GM12875 (cell line): ENCODE results near the gene DESI1.

Source experiments
- H3K4me3 ChIP-seq: one replicate; pipeline ENCODE4 v1.5.1; 2011; ENCODE audit warnings: low read depth, low read length, control low read depth
- TF ChIP-seq, protein P1 (sequence below): IDR thresholded peaks from 2 replicates; pipeline ENCODE4 v1.5.1; 2011; ENCODE audit warnings: low read depth, mild to moderate bottlenecking, control low read depth, inconsistent platforms, low read length, moderate library complexity, borderline replicate concordance; ENCODE audit not compliant: insufficient read depth

Gene DESI1

DNA sequence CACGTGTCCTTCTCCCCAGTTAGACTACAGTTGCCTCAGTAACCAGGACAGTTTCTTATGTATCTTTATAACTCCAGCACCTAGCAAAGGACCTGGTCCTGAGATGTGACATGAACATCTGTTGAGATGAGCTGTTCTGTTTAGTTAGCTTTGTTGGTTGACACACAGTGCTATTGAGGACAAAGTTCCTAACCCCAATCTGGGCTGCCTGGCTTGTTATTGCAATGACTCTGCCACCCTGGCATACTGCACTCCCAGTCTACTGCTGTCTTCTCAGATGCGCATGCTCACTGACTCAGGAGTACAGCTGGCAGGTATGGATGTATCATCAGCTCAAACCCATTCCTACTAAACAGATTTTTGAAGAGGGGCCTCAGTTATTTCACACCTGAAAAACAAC is 7.4 kb downstream of the DESI1 start:
- TF ChIP-seq, protein P1, sequence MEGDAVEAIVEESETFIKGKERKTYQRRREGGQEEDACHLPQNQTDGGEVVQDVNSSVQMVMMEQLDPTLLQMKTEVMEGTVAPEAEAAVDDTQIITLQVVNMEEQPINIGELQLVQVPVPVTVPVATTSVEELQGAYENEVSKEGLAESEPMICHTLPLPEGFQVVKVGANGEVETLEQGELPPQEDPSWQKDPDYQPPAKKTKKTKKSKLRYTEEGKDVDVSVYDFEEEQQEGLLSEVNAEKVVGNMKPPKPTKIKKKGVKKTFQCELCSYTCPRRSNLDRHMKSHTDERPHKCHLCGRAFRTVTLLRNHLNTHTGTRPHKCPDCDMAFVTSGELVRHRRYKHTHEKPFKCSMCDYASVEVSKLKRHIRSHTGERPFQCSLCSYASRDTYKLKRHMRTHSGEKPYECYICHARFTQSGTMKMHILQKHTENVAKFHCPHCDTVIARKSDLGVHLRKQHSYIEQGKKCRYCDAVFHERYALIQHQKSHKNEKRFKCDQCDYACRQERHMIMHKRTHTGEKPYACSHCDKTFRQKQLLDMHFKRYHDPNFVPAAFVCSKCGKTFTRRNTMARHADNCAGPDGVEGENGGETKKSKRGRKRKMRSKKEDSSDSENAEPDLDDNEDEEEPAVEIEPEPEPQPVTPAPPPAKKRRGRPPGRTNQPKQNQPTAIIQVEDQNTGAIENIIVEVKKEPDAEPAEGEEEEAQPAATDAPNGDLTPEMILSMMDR = no peak
- H3K4me3 ChIP-seq = no peak overlapping the region

DNA sequence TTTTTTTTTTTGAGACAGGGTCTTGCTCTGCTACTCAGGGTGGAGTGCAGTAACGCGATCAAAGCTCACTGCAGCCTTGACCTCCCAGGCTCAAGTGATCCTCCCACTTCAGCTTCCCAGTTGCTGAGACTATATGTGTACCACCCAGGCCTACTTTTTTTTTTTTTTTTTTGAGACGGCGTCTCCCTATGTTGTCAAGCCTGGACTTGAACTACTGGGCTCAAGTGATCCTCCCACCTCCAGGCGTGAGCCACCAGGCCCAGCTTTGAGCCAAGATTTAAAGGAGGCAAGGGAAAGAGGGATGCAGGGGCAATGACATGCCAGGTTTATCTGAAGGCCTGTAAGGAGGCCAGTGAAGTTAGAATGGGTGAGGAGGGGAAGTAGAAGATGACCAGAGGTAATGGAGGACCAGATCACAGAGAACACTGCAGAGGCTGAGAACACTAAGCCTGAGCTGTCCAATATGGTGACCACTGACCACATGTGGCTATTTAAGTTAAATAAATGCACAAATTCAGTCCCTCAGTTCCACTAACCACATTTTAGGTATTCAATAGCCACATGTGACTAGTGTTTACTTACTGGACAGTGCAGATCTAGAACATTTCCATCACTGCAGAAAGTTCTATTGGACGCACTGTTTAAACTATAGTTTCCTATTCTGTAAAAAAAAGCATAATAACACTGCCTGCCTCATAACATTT is 8.1 kb downstream of the DESI1 start:
- H3K4me3 ChIP-seq = no peak overlapping the region
- TF ChIP-seq, protein P1 = no peak

DNA sequence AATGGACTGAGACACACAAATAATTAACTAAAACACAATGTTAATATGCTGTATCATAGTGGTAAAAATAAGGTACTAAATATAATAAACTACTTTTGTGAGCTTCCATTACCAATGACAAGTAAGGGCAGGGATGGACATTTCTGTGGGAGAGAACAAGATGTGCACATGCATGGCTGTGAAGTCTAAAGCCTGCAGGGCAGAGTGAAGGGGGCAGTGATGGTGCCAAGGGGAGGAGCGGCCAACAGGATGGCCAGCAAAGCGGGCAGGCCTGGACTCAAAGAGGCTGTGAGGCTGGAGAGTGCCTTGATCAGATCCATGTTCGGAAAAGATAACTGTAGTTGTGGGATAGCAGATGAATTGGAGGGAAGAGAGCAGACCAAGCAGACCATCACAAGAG is 12.5 kb downstream of the DESI1 start:
- H3K4me3 ChIP-seq = no peak overlapping the region
- TF ChIP-seq, protein P1 = no peak

DNA sequence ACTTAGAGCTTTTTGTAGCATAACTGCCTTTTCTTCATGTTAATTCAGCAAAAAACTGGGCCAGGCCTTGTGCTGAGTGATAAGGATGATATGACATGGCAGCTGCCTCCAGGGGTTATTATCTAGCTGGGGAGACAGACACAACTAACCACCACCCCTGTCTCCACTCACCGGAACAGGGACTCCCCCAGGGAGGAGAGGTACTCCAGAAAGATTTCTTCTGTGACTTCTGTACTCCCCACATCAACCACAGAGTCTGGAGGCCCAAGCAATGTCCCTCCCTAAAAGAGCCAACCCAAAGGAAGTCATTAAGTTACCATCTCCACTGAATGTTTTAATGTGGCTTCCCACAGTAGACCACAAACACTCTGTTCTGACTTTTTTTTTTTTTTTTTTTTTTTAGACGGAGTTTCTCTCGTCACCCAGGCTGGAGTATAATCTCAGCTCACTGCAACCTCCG is 16.9 kb downstream of the DESI1 start:
- no peak overlapping the region for H3K4me3 ChIP-seq

DNA sequence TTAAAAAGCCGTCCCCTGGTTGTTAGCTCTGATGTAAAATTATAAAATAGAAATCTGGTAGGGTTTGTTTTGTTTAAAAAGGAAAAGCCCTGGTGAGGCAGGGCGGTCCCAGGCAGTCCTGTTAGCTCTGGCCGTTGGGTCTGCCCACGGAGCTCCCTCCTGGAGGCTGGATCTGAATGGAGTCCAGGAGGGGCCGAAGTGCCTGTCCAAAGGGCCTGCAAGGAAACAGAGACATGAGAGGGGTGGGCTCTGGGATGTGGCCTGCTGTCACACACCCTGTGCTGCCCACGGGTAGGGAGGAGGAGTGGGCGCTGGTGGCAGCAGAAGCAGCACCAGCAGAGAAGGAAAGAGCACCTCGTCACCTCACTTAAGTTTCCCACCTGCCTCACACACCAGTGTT is 19.9 kb downstream of the DESI1 start:
- TF ChIP-seq, protein P1 = no peak
- no peak overlapping the region for H3K4me3 ChIP-seq

More for the DNA sequence above, 16.9 kb downstream of the DESI1 start:
- TF ChIP-seq, protein P1 = no peak

DNA sequence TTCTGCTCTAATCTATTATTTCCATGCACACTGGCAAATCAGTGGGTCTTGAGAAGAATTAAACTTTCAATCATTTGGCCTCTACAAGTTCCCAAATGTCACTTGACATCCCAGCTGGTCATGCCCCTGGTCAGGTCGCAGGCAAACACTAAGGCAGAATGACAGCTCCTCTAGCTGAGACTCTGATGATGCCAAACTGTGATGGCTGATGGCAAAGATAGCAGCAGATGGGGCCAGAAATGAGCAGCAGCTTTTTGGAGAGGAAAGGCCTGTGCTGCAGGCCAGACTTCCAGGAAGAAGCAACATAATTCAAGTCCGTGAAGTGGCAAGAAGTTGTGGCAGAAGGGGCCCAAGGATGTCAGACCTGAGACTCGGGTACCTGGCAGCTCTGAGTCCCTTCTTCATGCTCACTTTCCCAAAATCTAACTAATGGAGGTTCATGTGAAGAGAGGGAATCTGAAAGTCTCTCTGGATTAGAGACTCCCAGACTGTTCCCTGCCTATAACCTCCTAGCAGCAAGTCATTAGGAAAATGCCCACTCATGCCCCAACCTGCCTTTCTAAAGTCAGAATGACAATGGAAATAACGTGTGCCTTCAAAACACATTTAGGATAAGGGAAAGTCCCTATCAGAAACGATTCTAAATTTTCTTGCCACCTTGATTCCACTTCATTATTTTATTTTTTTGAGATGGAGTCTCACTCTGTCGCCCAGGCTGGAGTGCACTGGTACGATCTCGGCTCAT is 21.8 kb downstream of the DESI1 start:
- TF ChIP-seq, protein P1 = no peak
- H3K4me3 ChIP-seq = no peak overlapping the region

DNA sequence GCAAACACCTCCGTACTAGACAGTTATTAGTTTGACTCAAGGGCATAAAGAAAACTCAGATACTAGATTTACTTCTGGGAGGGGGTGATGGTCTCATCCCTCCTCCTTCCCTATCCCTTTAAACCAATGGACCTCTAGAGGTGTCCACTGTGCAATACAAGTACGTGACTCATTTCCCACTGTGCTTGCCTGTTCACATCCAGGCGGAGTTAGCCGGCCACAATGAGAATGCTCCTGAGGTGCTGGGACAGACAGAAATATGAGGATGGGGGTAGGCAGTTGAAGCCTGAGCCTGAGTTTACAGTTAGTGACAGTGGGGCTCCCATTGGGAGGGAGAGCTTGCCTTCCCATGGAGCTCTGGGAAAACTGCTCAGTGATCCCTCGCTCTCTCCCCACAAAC is 22.8 kb downstream of the DESI1 start:
- no peak overlapping the region for H3K4me3 ChIP-seq
- TF ChIP-seq, protein P1 = no peak
